Subcutaneous adipose tissue (tissue), 4 donors: Measurements from ENCODE around the gene SOAT1. TPM values are rescaled to one million over a fixed set of nuclear protein-coding genes. Genes with fewer than 3 reads are reported as not detected.

ENCODE experiments used
- small RNA-seq: library from RNA; depleted of rRNA; stranded (forward); fragments of <200 nt; gene quantifications from one replicate; pipeline ENCODE3, GENCODE V24; 2016
- total RNA-seq, 4 donors: library from RNA; depleted of rRNA; stranded (reverse); fragments of >200 nt; gene quantifications; one replicate each; pipeline ENCODE4 v1.1.0, GENCODE V29; 2016
- TF ChIP-seq, protein P1 (sequence below): fragments of 450-650 bp; IDR thresholded peaks from one replicate; pipeline ENCODE4 v1.5.1; 2016; ENCODE audit warnings: low read depth, mild to moderate bottlenecking, control low read depth, antibody characterized with exemption, moderate library complexity

Gene SOAT1
- total RNA-seq, 4 donors from 2014 or later: 13.9 to 83.3 (median 29.2) TPM

DNA sequence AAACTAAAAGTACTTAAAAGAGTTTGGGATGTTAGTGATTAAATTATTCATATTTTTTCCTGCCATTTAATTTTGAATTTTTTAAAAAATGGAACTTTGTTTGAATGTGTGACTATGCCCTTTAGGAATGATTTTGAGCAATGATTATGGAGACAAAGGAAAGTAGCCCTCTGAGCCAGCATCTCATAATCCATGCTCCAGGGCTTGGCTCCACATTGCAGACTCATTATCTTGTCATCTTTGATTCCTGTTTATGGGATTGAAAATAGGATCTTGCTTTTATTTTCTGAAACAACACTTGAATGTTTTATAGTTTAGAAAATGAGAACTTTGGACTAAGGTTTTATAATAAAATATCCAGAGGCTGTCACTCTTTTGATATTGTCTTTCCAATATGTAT lies 86.7 kb downstream of the SOAT1 start:
- TF ChIP-seq, protein P1, sequence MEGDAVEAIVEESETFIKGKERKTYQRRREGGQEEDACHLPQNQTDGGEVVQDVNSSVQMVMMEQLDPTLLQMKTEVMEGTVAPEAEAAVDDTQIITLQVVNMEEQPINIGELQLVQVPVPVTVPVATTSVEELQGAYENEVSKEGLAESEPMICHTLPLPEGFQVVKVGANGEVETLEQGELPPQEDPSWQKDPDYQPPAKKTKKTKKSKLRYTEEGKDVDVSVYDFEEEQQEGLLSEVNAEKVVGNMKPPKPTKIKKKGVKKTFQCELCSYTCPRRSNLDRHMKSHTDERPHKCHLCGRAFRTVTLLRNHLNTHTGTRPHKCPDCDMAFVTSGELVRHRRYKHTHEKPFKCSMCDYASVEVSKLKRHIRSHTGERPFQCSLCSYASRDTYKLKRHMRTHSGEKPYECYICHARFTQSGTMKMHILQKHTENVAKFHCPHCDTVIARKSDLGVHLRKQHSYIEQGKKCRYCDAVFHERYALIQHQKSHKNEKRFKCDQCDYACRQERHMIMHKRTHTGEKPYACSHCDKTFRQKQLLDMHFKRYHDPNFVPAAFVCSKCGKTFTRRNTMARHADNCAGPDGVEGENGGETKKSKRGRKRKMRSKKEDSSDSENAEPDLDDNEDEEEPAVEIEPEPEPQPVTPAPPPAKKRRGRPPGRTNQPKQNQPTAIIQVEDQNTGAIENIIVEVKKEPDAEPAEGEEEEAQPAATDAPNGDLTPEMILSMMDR: no peak

DNA sequence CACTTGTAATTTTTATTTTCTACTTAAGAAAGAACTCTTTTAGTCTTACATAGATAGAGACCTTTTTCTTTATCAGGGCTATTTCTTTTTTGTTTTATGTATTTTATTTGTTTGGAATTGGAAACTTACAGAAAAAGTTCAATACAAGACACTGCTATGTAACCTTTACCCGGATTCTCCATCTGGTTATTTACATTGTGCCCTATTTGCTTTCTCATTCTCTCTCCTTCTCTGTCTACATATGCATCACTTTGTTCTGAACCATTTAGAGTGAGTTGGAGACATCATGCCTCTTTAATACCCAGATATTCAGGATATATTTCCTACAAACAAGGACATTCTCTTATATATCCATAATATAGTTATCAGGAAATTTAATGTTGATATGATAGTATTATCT lies 90.4 kb downstream of the SOAT1 start:
- TF ChIP-seq, protein P1: no peak

DNA sequence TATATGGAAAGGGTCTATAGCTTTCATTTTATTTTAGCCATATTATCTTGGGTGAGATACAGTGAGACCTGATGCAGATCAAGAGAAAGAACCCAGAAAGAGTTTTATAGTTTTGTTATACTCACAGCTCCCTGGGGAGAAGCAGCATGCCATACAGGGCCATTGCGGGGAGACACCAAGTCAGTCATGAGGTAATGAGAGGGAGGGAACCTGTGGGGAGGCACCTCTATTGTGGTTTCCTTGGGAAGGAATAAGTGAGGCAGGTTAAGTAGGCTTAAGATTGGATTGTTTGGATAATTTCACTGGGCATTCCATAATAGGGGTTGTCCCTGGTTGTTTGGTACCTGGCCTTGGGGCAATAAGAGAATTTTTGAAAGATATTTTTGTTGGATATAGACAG lies 91.9 kb downstream of the SOAT1 start:
- TF ChIP-seq, protein P1: no peak

DNA sequence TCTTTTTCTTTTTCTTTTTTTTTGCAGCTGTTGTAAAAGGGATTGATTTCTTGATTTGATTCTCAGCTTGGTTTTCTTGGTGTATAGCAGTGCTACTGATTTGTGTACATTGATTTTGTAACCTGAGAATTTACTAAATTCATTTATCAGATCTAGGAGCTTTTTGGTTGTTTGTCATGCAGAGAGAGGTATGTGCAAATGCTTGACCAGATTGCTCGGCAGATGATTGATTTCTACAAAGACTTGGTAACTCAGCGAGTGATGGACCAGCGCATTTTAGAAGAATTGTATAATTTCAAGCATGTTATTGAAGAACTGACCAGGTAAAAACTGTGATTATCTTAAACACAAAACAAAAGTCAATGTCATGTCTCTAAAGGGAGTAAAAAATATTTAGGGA lies 100.1 kb downstream of the SOAT1 start:
- TF ChIP-seq, protein P1: no peak

Small RNA genes lying within 50 kb of the gene (small RNA-seq; reads per million reads assigned to genes)
- gene AL512326.2: not detected

Other genes with a start within 250 kb of the SOAT1 start
- gene TOR3A, start 211.7 kb upstream of the SOAT1 start, total RNA-seq: 10 to 100 TPM; 22.0 to 45.8 (median 32.9) TPM
- 10 to 100 TPM; 20.3 to 43.4 (median 39.1) TPM for gene ABL2, start 64.1 kb upstream of the SOAT1 start, total RNA-seq
- gene AXDND1, start 72.2 kb downstream of the SOAT1 start, total RNA-seq: 1 to 10 TPM in 1 of 4 donors, not detected in 3; 1.7 TPM